NB4 (cell line): ENCODE results near the gene LARP4B.

ENCODE experiments used
- DNase-seq: peaks from one replicate; pipeline ENCODE4 v3.0.0; 2010; ENCODE audit warnings: low read depth
- H3K4me3 ChIP-seq: one replicate; pipeline ENCODE4 v1.5.1; 2011; ENCODE audit warnings: mild to moderate bottlenecking, low read depth, low read length, moderate library complexity
- CTCF ChIP-seq: IDR thresholded peaks from one replicate; pipeline ENCODE4 v1.5.1; 2012; ENCODE audit warnings: low read depth, low read length
- MAX ChIP-seq: IDR thresholded peaks from 2 replicates; pipeline ENCODE4 v1.6.1; 2011; ENCODE audit warnings: low read depth, low read length
- MYC ChIP-seq: IDR thresholded peaks from 2 replicates; pipeline ENCODE4 v1.6.1; 2011; ENCODE audit warnings: low read depth, low read length
- POLR2A ChIP-seq: IDR thresholded peaks from 2 replicates; pipeline ENCODE4 v1.6.1; 2011; ENCODE audit warnings: mild to moderate bottlenecking; ENCODE audit not compliant: insufficient read length; ENCODE audit errors: extremely low read depth

The LARP4B gene

GRCh38 chr10:852386-852785 lies 79.1 kb downstream of the LARP4B start:
- H3K4me3 ChIP-seq, result no peak overlapping the region
- no peak for TF ChIP-seq CTCF
- no peak for TF ChIP-seq MAX
- no peak for TF ChIP-seq MYC
- TF ChIP-seq POLR2A, result no peak

GRCh38 chr10:851901-852300 lies 79.6 kb downstream of the LARP4B start:
- no peak for TF ChIP-seq MAX
- no peak for TF ChIP-seq CTCF
- TF ChIP-seq MYC, result no peak
- TF ChIP-seq POLR2A, result no peak
- H3K4me3 ChIP-seq, result no peak overlapping the region
- DNase-seq, result peak; percentile 42

More at GRCh38 chr10:852386-852785, 79.1 kb downstream of the LARP4B start:
- DNase-seq, result no peak

GRCh38 chr10:850093-850492 lies 81.4 kb downstream of the LARP4B start:
- no peak for TF ChIP-seq CTCF
- no peak for TF ChIP-seq MYC
- TF ChIP-seq POLR2A, result no peak
- TF ChIP-seq MAX, result no peak
- no peak for DNase-seq
- no peak overlapping the region for H3K4me3 ChIP-seq

GRCh38 chr10:847868-848267 lies 83.6 kb downstream of the LARP4B start:
- H3K4me3 ChIP-seq, result no peak overlapping the region
- TF ChIP-seq CTCF, result no peak
- no peak for TF ChIP-seq MAX
- no peak for TF ChIP-seq POLR2A
- no peak for TF ChIP-seq MYC
- peak; percentile 13 for DNase-seq

GRCh38 chr10:846126-846685 lies 85.3 kb downstream of the LARP4B start:
- H3K4me3 ChIP-seq, result no peak overlapping the region
- no peak for DNase-seq
- TF ChIP-seq MYC, result no peak
- TF ChIP-seq CTCF, result no peak
- TF ChIP-seq POLR2A, result no peak
- no peak for TF ChIP-seq MAX
